AG08396 (cell line): ENCODE data around the gene IL1RAPL2.
"Not testable (repeated sequence)": the region's sequence is repeated elsewhere in the genome, so short reads cannot be mapped to it uniquely, and the experiment has no call there.

ENCODE experiments used
- DNase-seq: peaks from one replicate; pipeline ENCODE4 v3.0.0; 2012; ENCODE audit warnings: low spot score, mixed read lengths

Gene IL1RAPL2

GRCh38 chrX:104565791-104566680 lies at the start of gene IL1RAPL2:
TSS of gene IL1RAPL2 (plus strand) at chrX:104566199.
- no peak for DNase-seq

- no peak for DNase-seq
Measured at GRCh38 chrX:104522386-104522785, 43.6 kb upstream of the IL1RAPL2 start.

- DNase-seq, result no peak
Measured at GRCh38 chrX:104523858-104524257, 42.1 kb upstream of the IL1RAPL2 start.

- DNase-seq, result no peak
Measured at GRCh38 chrX:104539081-104539480, 26.9 kb upstream of the IL1RAPL2 start.

- not testable (repeated sequence) for DNase-seq
Measured at GRCh38 chrX:104542447-104542846, 23.6 kb upstream of the IL1RAPL2 start.

GRCh38 chrX:104564335-104564734 lies 1.7 kb upstream of the IL1RAPL2 start:
- no peak for DNase-seq

- no peak for DNase-seq
Measured at GRCh38 chrX:104564921-104565703, 887 bp upstream of the IL1RAPL2 start.

GRCh38 chrX:104566681-104567501 lies 892 bp downstream of the IL1RAPL2 start:
- DNase-seq, result no peak

GRCh38 chrX:104567506-104567905 lies 1.5 kb downstream of the IL1RAPL2 start:
- no peak for DNase-seq

- DNase-seq, result no peak
Measured at GRCh38 chrX:104568304-104568915, 2.4 kb downstream of the IL1RAPL2 start.

GRCh38 chrX:104618106-104618895 lies 52.3 kb downstream of the IL1RAPL2 start:
- no peak for DNase-seq

GRCh38 chrX:104621781-104622180 lies 55.8 kb downstream of the IL1RAPL2 start:
- no peak for DNase-seq

- no peak for DNase-seq
Measured at GRCh38 chrX:104641176-104641575, 75.2 kb downstream of the IL1RAPL2 start.

GRCh38 chrX:104647084-104647483 lies 81.1 kb downstream of the IL1RAPL2 start:
- no peak for DNase-seq

- DNase-seq, result no peak
Measured at GRCh38 chrX:104659005-104659744, 93.2 kb downstream of the IL1RAPL2 start.

- no peak for DNase-seq
Measured at GRCh38 chrX:104660092-104660491, 94.1 kb downstream of the IL1RAPL2 start.

- DNase-seq, result no peak
Measured at GRCh38 chrX:104662694-104663093, 96.7 kb downstream of the IL1RAPL2 start.

- no peak for DNase-seq
Measured at GRCh38 chrX:104665691-104666090, 99.7 kb downstream of the IL1RAPL2 start.

- peak; percentile 5 for DNase-seq
Measured at GRCh38 chrX:104668550-104668949, 102.6 kb downstream of the IL1RAPL2 start.

GRCh38 chrX:104669063-104669462 lies 103.1 kb downstream of the IL1RAPL2 start:
- no peak for DNase-seq
